ENCODE results near the gene NADSYN1.

The NADSYN1 gene

DNA sequence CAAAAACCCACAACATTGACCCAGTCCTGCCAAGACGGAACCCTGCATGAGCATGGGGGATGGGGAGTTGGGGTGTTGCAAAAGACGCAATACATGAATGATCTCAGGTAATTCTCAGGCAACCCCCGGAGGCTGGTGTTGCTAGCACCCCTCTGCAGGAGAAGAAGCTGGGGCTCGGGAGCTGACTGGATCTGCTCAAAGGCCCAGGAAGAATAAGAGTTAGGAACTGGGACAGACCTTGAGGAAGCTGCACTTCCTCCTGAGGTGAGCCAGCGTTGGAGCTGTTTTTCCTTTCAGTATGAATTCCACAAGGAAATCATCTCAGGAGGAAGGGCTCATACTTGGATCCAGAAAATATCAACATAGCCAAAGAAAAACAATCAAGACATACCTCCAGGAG is 95.1 kb downstream of the NADSYN1 start, which contains the start of gene KRTAP5-9:
KRTAP5-9 (plus strand) TSS at position 301 of the 400 bp plus-strand sequence. CDS start 238 bp downstream, outside the sequence.
- DNase-seq (ENCODE audit: low read depth, low spot score) = no peak

DNA sequence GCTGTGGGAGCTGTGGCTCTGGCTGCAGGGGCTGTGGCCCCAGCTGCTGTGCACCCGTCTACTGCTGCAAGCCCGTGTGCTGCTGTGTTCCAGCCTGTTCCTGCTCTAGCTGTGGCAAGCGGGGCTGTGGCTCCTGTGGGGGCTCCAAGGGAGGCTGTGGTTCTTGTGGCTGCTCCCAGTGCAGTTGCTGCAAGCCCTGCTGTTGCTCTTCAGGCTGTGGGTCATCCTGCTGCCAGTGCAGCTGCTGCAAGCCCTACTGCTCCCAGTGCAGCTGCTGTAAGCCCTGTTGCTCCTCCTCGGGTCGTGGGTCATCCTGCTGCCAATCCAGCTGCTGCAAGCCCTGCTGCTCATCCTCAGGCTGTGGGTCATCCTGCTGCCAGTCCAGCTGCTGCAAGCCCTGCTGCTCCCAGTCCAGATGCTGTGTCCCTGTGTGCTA is 95.7 kb downstream of the NADSYN1 start:
- no peak for DNase-seq (ENCODE audit: low read depth, low spot score)

Data from iPS DF 19.7 (cell line).